ENCODE measurements around the gene SLC16A10.
"Not testable (repeated sequence)": the region's sequence is repeated elsewhere in the genome, so short reads cannot be mapped to it uniquely, and the experiment has no call there.

The SLC16A10 gene

GRCh38 chr6:111087106-111087835 is at the start of gene SLC16A10:
TSS of gene SLC16A10 (plus strand) at chr6:111087503. CDS start at chr6:111087753, 250 bp downstream.
- peak; percentile 68 for DNase-seq (ENCODE audit: low spot score)

- DNase-seq (ENCODE audit: low spot score) = no peak
Measured at GRCh38 chr6:111038534-111039252, 48.6 kb upstream of the SLC16A10 start.

- DNase-seq (ENCODE audit: low spot score) = no peak
Measured at GRCh38 chr6:111041917-111042316, 45.4 kb upstream of the SLC16A10 start.

- DNase-seq (ENCODE audit: low spot score) = no peak
Measured at GRCh38 chr6:111047244-111047643, 40.1 kb upstream of the SLC16A10 start.

- no peak for DNase-seq (ENCODE audit: low spot score)
Measured at GRCh38 chr6:111050261-111051023, 36.9 kb upstream of the SLC16A10 start.

GRCh38 chr6:111052171-111052570 is 35.1 kb upstream of the SLC16A10 start:
- DNase-seq (ENCODE audit: low spot score) = no peak

GRCh38 chr6:111057074-111057752 is 30.1 kb upstream of the SLC16A10 start:
- peak; percentile 63 for DNase-seq (ENCODE audit: low spot score)

- DNase-seq (ENCODE audit: low spot score) = peak; percentile 75
Measured at GRCh38 chr6:111061508-111061907, 25.8 kb upstream of the SLC16A10 start.

- not testable (repeated sequence) for DNase-seq (ENCODE audit: low spot score)
Measured at GRCh38 chr6:111061985-111062384, 25.3 kb upstream of the SLC16A10 start.

- not testable (repeated sequence) for DNase-seq (ENCODE audit: low spot score)
Measured at GRCh38 chr6:111062860-111063259, 24.4 kb upstream of the SLC16A10 start.

- DNase-seq (ENCODE audit: low spot score) = no peak
Measured at GRCh38 chr6:111068109-111068865, 19.0 kb upstream of the SLC16A10 start.

GRCh38 chr6:111068866-111069234 is 18.5 kb upstream of the SLC16A10 start:
- DNase-seq (ENCODE audit: low spot score) = no peak

- DNase-seq (ENCODE audit: low spot score) = no peak
Measured at GRCh38 chr6:111069382-111070104, 17.8 kb upstream of the SLC16A10 start.

- DNase-seq (ENCODE audit: low spot score) = peak; percentile 30
Measured at GRCh38 chr6:111070105-111071005, 16.9 kb upstream of the SLC16A10 start.

GRCh38 chr6:111072801-111073360 is 14.4 kb upstream of the SLC16A10 start:
- no peak for DNase-seq (ENCODE audit: low spot score)

GRCh38 chr6:111074311-111074710 is 13.0 kb upstream of the SLC16A10 start:
- no peak for DNase-seq (ENCODE audit: low spot score)

GRCh38 chr6:111076024-111076695 is 11.1 kb upstream of the SLC16A10 start:
- peak; percentile 95 for DNase-seq (ENCODE audit: low spot score)

GRCh38 chr6:111080698-111081097 is 6.6 kb upstream of the SLC16A10 start:
- peak; percentile 49 for DNase-seq (ENCODE audit: low spot score)

GRCh38 chr6:111086685-111087084 is 618 bp upstream of the SLC16A10 start:
- no peak for DNase-seq (ENCODE audit: low spot score)
